ENCODE measurements around the gene EIF5. TPM values are rescaled to one million over a fixed set of nuclear protein-coding genes. Genes with fewer than 3 reads are reported as not detected.

The EIF5 gene
- polyA plus RNA-seq, 1 experiment, result 282 TPM

DNA sequence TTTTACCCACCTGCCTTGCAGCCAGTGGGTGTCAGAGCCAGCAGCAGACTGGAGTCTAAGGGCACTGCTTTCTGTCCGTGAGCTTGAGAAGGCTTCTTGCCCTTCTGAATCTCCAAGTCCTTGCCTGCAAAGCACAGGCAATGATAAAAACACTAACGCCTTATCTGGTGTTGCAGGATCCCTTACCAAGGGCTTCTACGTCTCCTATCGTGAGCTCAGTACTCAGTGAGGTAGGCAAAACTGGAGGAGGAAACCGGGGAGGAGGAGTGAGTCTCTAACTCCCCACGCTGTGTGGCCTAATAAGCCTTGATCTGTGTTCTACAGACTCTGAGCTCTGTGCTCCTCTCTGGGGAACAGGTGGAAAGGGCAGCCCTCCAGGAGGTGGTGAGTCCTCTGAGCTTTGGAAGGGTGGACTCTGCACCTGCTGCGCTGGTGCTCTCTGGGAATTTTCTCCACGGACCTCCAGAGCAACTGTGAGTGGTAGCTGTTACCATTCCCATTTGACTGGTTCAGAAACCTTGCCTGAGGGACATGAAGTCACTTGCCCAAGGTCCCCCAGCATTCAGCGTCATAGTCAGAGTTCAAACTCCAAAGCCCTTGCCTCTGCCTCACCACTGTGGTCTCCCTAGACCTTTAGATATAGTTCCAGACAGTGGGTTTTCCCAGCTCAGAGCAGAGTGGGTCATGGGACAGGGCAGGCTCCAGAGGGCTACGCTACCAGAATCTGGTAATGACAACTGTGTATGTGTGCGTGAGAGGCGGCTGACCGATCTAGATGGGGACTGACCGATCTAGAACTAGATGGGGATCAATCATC, 44.2 kb downstream of the EIF5 start:
- Histone ChIP-seq H3K4me3 (ENCODE audit: low read depth, low read length) (no peak overlapping the region), H3K36me3 (ENCODE audit: control insufficient read depth, insufficient read depth, low read length) (no peaks in the 10 kb centered on the region), H3K27me3 (ENCODE audit: control insufficient read depth, insufficient read depth, low read length) (no peaks in the 10 kb centered on the region)
- TF ChIP-seq, protein P1, sequence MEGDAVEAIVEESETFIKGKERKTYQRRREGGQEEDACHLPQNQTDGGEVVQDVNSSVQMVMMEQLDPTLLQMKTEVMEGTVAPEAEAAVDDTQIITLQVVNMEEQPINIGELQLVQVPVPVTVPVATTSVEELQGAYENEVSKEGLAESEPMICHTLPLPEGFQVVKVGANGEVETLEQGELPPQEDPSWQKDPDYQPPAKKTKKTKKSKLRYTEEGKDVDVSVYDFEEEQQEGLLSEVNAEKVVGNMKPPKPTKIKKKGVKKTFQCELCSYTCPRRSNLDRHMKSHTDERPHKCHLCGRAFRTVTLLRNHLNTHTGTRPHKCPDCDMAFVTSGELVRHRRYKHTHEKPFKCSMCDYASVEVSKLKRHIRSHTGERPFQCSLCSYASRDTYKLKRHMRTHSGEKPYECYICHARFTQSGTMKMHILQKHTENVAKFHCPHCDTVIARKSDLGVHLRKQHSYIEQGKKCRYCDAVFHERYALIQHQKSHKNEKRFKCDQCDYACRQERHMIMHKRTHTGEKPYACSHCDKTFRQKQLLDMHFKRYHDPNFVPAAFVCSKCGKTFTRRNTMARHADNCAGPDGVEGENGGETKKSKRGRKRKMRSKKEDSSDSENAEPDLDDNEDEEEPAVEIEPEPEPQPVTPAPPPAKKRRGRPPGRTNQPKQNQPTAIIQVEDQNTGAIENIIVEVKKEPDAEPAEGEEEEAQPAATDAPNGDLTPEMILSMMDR (IDR thresholded peaks at IDR 0.05; ENCODE audit: insufficient read depth, low read depth, low read length), result no peak
- DNase-seq (ENCODE audit: low read depth), result no peak
- ChIA-PET CTCF (interaction anchor here (0.6 to 6.2 kb wide), 4 partner anchors 10 to 970 kb away, joined by 3 to 37 read pairs (median 3); no protein-coding TSS in a partner anchor), POLR2A (no interaction called here)

DNA sequence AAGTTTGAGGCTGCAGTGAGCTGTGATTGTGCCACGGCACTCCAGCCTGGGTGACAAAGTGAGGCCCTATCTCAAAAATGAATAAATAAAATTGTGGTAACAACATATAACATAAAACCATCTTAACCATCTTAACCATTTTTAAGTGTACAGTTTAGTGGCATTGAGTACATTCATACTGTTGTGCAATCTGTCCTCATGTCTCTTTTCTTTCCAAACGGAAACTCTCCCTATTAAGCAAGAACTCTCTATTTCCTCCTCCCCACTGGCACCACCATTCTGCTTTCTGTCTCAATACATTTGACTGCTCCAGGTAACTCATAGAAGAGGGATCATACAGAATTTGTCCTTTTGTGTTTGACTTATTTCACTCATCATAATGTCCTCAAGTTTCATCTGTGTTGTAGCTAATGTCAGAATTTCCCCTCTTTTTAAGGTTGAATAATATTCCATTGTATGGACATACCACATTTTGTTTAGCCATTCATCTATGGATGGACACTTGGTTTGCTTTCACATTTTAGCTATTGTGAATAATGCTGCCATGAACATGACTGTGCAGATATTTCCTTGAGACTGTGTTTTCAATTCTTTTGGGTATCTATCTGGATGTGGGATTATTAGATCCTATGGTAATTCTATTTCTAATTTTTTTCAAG, 46.8 kb downstream of the EIF5 start:
- Histone ChIP-seq H3K27me3 (ENCODE audit: control insufficient read depth, insufficient read depth, low read length) (no peaks in the 10 kb centered on the region), H3K36me3 (ENCODE audit: control insufficient read depth, insufficient read depth, low read length) (no peaks in the 10 kb centered on the region), H3K4me3 (ENCODE audit: low read depth, low read length) (no peak overlapping the region)
- DNase-seq (ENCODE audit: low read depth), result no peak
- CTCF ChIA-PET, result interaction anchor here (1.4 to 6.2 kb wide), 3 partner anchors 9 to 276 kb away, joined by 3 to 37 read pairs (median 24); no protein-coding TSS in a partner anchor
- POLR2A ChIA-PET, result no interaction called here
- TF ChIP-seq, protein P1 (IDR thresholded peaks at IDR 0.05; ENCODE audit: insufficient read depth, low read depth, low read length), result no peak

DNA sequence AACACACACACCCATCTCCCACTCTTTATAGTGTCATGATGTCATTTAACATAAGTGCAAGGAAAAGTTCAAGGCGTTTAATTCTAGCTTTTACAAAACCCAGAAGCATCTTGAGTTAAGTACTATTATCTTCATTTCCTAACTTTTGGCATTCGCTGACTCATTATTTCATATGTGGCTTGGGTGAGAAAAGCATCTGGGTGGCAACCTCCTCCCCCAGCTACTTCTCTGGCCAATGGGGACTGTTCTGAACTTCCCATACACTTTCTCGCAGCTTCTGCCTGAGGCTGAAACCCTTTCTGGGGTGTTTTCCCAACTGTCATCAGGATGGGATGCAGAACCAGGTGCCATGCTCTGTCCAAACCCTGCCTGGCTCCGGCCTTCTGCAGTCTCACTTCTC, 48.3 kb downstream of the EIF5 start:
- no peak for DNase-seq (ENCODE audit: low read depth)
- H3K4me3 ChIP-seq (ENCODE audit: low read depth, low read length), result no peak overlapping the region
- CTCF ChIA-PET, result interaction anchor here (2.6 kb wide), 1 partner anchor 8 kb away, joined by 24 read pairs; no protein-coding TSS in a partner anchor
- H3K36me3 ChIP-seq (ENCODE audit: control insufficient read depth, insufficient read depth, low read length), result no peaks in the 10 kb centered on the region
- no peaks in the 10 kb centered on the region for H3K27me3 ChIP-seq (ENCODE audit: control insufficient read depth, insufficient read depth, low read length)
- TF ChIP-seq, protein P1 (IDR thresholded peaks at IDR 0.05; ENCODE audit: insufficient read depth, low read depth, low read length), result no peak
- POLR2A ChIA-PET, result no interaction called here

DNA sequence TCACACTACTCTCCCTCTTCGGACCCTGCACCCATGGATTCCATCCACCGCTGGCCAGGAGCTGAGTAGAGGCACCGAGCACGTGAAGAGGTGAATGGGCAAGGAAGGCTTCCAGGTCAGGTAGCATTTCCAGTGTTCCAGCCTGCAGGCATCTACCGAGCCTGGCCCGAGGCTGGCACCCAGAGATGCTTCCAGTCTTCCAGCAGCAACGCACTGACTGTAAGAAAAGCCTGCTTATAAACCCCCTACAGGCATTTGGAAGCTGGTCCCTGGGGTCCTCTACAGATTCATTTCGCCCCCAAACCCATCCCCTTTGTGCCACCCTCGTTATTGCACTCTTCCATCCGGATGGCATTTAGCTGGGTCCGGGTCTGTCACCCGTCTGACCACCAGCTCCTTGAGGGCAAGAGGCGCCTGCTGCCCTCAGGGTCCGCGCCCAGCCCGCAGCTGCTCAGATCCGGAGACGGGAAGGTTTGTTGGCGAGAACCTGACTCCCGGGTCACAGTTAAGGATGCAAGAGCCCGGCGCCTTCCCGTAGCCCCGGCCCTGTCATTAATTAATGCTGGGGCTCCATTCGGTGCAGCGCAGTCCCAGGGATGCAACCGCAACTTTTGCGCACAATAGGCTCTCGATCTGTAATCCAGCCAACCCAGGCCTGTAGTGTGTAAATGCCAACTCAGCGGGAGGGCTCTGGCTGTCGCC, 50.6 kb downstream of the EIF5 start:
- Histone ChIP-seq H3K27me3 (ENCODE audit: control insufficient read depth, insufficient read depth, low read length) (no peaks in the 10 kb centered on the region), H3K36me3 (ENCODE audit: control insufficient read depth, insufficient read depth, low read length) (no peaks in the 10 kb centered on the region), H3K4me3 (ENCODE audit: low read depth, low read length) (peak overlapping the region; percentile 94)
- ChIA-PET CTCF (interaction anchor here (1.5 kb wide), 1 partner anchor 10 kb away, joined by 3 read pairs; no protein-coding TSS in a partner anchor), POLR2A (no interaction called here)
- TF ChIP-seq, protein P1 (IDR thresholded peaks at IDR 0.05; ENCODE audit: insufficient read depth, low read depth, low read length), result no peak
- no peak for DNase-seq (ENCODE audit: low read depth)
